ENCODE results near the gene BSG.

The BSG gene

DNA sequence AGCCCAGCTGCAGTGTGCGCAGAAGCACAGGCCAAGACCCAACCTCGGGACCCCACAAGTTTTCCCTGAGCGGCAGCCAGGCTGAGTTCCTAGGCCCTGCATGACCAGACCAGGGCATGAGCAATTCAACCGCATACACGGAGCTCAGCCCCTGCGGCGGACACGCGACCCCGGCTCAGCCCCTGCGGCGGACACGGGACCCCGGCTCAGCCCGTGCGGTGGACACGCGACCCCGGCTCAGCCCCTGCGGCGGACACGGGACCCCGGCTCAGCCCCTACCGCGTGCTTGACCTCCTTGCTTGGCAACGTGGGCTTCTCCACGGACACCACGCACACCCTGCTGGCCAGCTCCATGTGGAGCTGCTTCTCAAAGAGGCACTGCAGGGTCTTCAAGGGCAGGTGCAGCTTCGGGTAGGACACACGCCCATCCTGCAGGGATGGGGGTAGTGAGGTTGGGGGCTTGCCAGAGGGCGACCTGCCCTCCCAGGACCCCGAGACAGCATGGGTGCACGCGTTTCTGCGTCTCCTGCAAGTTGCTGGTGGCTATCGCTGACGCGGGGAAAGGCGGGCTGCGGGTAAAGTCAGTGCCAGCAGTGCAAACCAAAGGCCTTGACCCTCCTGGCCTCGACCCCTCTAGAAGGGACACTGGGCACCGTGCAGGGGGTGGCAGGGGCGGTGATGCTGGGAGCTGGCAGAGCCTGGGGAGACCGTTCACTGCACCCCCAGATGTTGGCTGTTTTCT is 51.0 kb downstream of the BSG start:
- TF ChIP-seq, protein P1, sequence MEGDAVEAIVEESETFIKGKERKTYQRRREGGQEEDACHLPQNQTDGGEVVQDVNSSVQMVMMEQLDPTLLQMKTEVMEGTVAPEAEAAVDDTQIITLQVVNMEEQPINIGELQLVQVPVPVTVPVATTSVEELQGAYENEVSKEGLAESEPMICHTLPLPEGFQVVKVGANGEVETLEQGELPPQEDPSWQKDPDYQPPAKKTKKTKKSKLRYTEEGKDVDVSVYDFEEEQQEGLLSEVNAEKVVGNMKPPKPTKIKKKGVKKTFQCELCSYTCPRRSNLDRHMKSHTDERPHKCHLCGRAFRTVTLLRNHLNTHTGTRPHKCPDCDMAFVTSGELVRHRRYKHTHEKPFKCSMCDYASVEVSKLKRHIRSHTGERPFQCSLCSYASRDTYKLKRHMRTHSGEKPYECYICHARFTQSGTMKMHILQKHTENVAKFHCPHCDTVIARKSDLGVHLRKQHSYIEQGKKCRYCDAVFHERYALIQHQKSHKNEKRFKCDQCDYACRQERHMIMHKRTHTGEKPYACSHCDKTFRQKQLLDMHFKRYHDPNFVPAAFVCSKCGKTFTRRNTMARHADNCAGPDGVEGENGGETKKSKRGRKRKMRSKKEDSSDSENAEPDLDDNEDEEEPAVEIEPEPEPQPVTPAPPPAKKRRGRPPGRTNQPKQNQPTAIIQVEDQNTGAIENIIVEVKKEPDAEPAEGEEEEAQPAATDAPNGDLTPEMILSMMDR (IDR thresholded peaks at IDR 0.05) = no peak

DNA sequence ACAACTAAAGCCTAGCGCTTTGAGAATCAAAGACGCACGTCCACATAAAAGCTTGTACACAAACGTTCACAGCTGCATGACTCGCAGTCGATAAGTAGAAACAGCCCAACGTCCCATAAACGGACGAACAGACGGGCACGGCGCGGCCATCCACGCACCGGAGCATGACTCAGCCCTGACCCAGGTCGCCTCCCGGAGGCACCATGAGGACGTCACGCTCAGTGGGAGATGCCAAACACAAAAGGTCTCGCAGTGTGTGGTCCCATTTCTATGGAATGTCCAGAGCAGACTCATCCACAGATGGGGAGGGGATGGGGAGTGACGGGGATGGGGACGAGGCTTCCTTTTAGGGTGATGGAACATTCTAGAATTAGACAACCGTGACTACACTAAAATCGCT is 51.6 kb downstream of the BSG start:
- TF ChIP-seq, protein P1 (IDR thresholded peaks at IDR 0.05) = no peak

DNA sequence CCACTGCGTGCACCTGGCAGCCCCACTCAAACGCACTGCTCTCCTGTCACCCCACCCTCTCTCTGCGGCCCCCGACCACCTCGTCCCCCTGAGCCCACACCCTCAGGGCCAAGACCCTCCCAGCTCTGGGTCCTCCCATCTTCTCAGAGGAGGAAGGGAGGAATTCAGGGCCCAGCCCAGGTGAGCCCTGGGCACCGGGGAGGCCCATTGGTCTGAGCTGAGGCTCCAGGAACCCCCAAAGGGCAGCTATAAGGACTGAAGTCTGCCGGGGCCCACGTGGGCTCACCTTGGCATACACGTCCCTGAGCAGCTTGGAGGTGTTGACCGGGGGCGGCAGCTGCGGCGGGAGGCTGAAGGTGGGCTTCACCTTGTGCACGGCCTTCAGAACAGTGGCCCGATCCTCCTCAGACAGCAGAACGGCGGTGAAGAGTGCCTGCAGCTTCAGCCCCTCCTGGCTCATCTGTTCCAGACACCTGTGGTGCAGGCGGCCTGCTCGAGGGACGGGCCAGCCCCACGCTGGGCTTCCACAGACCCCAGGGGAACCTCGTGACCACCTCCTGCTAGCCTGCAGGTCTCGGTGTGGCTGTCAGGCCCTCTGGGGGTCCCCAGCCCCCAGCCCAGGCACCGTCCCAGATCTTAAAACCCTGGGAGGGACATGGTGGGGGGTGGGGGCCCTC is 52.2 kb downstream of the BSG start:
- TF ChIP-seq, protein P1 (IDR thresholded peaks at IDR 0.05) = no peak

DNA sequence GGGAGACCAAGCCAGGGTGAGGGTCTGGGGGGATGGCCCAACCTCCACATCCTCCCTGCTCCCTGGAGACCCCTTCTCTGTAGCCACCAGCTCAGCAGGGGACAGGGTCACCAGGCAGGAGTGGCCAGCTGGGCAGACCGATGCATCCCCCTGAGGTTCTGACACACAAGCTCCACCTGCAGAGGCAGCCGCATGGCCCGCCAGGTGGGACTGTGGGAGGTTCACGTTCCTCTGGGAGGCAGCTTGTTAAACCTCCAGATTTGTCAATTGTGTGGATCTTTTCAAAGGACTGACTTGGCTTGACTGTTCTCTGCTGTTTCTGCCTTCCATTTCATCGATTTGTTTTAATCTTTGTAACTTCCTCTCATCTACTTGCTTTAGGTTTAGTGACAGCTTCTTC is 52.9 kb downstream of the BSG start:
- TF ChIP-seq, protein P1 (IDR thresholded peaks at IDR 0.05) = no peak

DNA sequence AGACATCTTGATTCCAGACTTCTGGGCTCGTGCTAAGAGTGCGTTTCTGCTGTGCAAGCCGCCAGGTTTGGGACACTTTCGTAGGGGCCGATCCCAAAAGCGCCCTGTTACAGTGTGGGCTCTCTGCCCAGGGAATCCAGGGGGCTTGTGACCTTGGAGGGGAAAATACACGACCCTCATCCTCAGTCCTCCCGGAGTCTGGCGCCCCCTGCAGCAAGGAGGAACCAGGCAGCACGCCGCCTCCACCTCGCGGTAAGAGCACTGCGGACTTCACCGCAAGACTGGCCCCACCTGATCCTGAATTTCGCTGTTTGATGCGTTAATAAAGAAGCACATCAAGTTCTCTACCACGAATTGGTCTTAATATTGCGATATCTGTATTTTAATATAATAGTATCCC is 55.8 kb downstream of the BSG start:
- TF ChIP-seq, protein P1 (IDR thresholded peaks at IDR 0.05) = no peak

DNA sequence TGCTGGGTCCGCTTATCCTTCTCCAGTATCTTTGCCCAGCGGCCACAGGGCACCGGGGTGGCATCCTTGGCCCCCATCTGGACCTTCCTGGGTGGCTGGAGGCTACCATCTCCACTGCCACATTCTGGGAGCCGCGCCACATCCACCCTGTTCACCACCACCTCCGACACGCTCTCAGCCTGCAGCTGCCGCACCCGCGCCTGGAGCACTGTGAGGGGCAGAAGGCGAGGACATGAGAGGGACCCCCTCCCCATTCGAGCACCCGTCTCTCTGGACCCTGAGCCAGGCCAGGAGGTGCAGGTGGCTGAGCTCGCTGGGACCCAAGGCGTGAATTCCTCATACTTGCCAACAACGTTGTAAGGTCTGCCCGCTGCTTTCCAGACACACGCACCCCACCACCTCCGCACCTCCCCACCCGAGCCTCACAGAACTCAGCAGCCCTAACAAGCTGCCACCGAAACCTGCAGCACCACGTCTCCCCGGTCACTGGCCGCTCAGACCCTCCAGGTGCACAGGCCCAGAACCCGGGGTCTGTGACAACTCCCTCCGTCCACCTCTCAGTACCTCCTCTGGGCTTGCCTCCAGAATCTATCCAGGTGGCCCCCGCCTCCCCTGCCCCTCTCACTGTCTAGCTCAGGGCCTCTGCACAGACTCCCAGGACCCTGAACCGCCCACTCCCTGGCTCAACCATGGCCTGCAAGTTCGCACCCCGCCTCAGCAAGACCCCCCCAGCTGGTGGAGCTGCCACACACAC is 57.7 kb downstream of the BSG start:
- TF ChIP-seq, protein P1 (IDR thresholded peaks at IDR 0.05) = no peak

DNA sequence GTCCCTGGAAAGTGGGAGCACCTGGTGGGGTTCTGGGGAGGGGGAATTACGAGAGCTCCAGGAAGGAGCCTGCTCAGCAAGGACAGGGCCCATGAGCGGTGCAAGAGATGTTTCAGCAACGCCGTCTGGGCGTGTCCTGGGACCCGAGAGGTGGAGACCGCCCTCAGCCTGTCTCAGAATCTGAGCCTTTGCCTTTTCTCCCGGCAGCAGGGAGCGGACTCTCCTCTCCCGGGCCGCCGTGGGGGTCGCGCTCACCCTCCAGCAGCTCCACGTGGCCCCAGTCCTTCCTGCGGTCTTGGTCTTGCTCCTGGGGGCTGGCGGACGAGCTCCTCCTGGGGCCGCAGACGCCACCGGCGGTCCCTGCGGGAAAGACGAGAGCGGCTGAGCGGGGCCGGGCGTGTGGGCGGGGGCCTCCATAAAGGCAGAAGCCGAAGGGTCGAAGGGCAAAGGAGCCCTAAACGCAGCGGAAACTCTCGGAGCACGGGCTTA is 60.2 kb downstream of the BSG start:
- TF ChIP-seq, protein P1 (IDR thresholded peaks at IDR 0.05) = no peak
